K562 (cell line): Measurements from ENCODE around the gene ANKRD60. TPM values are rescaled to one million over a fixed set of nuclear protein-coding genes. Genes with fewer than 3 reads are reported as not detected.
A peak's percentile ranks its signal among the peaks of the same experiment; 100 is the strongest.

Experiments used
- ATAC-seq: fragments of 200-7000 bp; cut with Tn5 transposase; 3 replicates; pipeline ENCODE4 v1.9.1; 2020; ENCODE audit warnings: moderate library complexity
- BruUV-seq: library from RNA; stranded (reverse); fragments of 400-500 nt; replicated peaks from 2 replicates; lab custom pipeline; 2021; lab: Mats Ljungman, UMichigan
- CTCF ChIA-PET: fragments of 300-600 bp; formaldehyde crosslinking; extraction: SDS; loops from one replicate; lab custom pipeline; 2021; ENCODE audit warnings: low intra/inter-chr PET ratio; lab: Yijun Ruan, JAX
- POLR2A ChIA-PET: fragments of 300-600, 350-650 bp; sonication (Branson Sonifier 250); formaldehyde crosslinking; extraction: SDS; loops from one replicate; lab custom pipeline; 2021; ENCODE audit warnings: antibody characterized with exemption, inconsistent platforms; lab: Yijun Ruan, JAX
- DNase-seq, 4 experiments: peaks; one replicate each; pipeline versions ENCODE4 v3.0.0 to v3.0.0-alpha.2; 2011 to 2018; ENCODE audit warnings: low spot score in 3 of 4, mixed read lengths in 3 of 4; ENCODE audit errors: extremely low read depth in 1 of 4
- FAIRE-seq: peaks from 2 replicates; lab custom pipeline; 2011; peaks lifted over from hg19 to GRCh38; lab: Jason Lieb, UNC
- H2AFZ ChIP-seq: 2 replicates; pipeline ENCODE4 v1.6.0; 2011; ENCODE audit warnings: low read depth, low read length, control low read depth, inconsistent platforms
- H3K27ac ChIP-seq: fragments of 200-600 bp; 3 replicates; pipeline ENCODE4 v1.8.0; 2011; ENCODE audit warnings: low read depth, mild to moderate bottlenecking, control low read depth, inconsistent platforms, low read length, moderate library complexity, mixed read lengths; ENCODE audit errors: extremely low read depth
- H3K27me3 ChIP-seq, 2 experiments: fragments of 300-600 bp in 1 of 2; 2 replicates in 1 of 2; 3 replicates in 1 of 2; pipeline versions ENCODE4 v1.6.0 to v1.8.0; 2011; ENCODE audit warnings: inconsistent platforms in 2 of 2, low read length in 2 of 2, mild to moderate bottlenecking in 1 of 2, mixed read lengths in 1 of 2, moderate library complexity in 1 of 2; ENCODE audit not compliant: control insufficient read depth in 2 of 2, insufficient read depth in 2 of 2
- H3K36me3 ChIP-seq: fragments of 300-600 bp; 3 replicates; pipeline ENCODE4 v1.8.0; 2011; ENCODE audit warnings: mild to moderate bottlenecking, low read length, inconsistent platforms; ENCODE audit not compliant: control insufficient read depth, insufficient read depth
- H3K4me1 ChIP-seq, 2 experiments: fragments of 200-600 bp in 1 of 2; replicated peaks in 1 of 2; 2 replicates in 1 of 2; 3 replicates in 1 of 2; pipeline versions ENCODE4 v1.5.1 to v1.8.0; 2011; ENCODE audit warnings: inconsistent platforms in 2 of 2, low read length in 2 of 2, mild to moderate bottlenecking in 1 of 2, mixed read lengths in 1 of 2, moderate library complexity in 1 of 2; ENCODE audit not compliant: control insufficient read depth in 2 of 2, insufficient read depth in 2 of 2
- H3K4me2 ChIP-seq: 2 replicates; pipeline ENCODE4 v1.6.1; 2011; ENCODE audit warnings: low read length, control low read depth, inconsistent platforms, mixed read lengths; ENCODE audit not compliant: insufficient read depth
- H3K4me3 ChIP-seq: fragments of 200-600 bp; sonication (generic), shearing (Covaris generic); 2 replicates; pipeline ENCODE4 v1.5.1; 2016; ENCODE audit warnings: control low read depth, inconsistent platforms
- H3K79me2 ChIP-seq: fragments of 200-600 bp; 3 replicates; pipeline ENCODE4 v1.8.0; 2011; ENCODE audit warnings: low read length, inconsistent platforms; ENCODE audit not compliant: control insufficient read depth, insufficient read depth
- H3K9ac ChIP-seq, 2 experiments: 2 replicates each; pipeline versions ENCODE4 v1.6.0 to v1.6.1; 2011; ENCODE audit warnings: low read depth in 2 of 2, low read length in 2 of 2, control low read depth in 1 of 2, inconsistent platforms in 1 of 2, mild to moderate bottlenecking in 1 of 2, mixed read lengths in 1 of 2; ENCODE audit not compliant: insufficient read depth in 1 of 2
- H3K9me1 ChIP-seq: one replicate; pipeline ENCODE4 v1.6.0; 2011; ENCODE audit warnings: inconsistent platforms, mild to moderate bottlenecking, low read length, moderate library complexity; ENCODE audit not compliant: control insufficient read depth, insufficient read depth
- H3K9me3 ChIP-seq: replicated peaks from 2 replicates; pipeline ENCODE4 v1.5.1; 2011; ENCODE audit warnings: low read depth, low read length, inconsistent platforms; ENCODE audit not compliant: control insufficient read depth, insufficient read depth
- H4K20me1 ChIP-seq: replicated peaks from 2 replicates; pipeline ENCODE4 v1.6.1; 2011; ENCODE audit warnings: low read length, inconsistent platforms, mixed read lengths; ENCODE audit not compliant: control insufficient read depth, insufficient read depth
- STAG1 ChIP-seq: sonication (generic); formaldehyde crosslinking; IDR thresholded peaks from 2 replicates; pipeline ENCODE4 v1.5.0; 2020; ENCODE audit warnings: missing genetic modification reagents, borderline replicate concordance
- YY1 ChIP-seq, 3 experiments: IDR thresholded peaks; 2 replicates each; pipeline ENCODE4 v1.6.1; 2011; ENCODE audit warnings: low read length in 2 of 3, mild to moderate bottlenecking in 2 of 3, moderate library complexity in 2 of 3, borderline replicate concordance in 1 of 3, control low read depth in 1 of 3, low read depth in 1 of 3; ENCODE audit not compliant: insufficient read depth in 3 of 3, insufficient replicate concordance in 2 of 3, control insufficient read depth in 1 of 3, insufficient read length in 1 of 3; ENCODE audit errors: extremely low read depth in 1 of 3
- WGBS: fragments of 100-300 bp; shearing (Covaris generic); methylation state at CpG from one replicate; pipeline ENCODE4 v1.1.6; 2016; ENCODE audit warnings: low coverage, mixed read lengths; ENCODE audit not compliant: insufficient coverage; ENCODE audit errors: missing lambda C conversion rate; 5-methylcytosine and 5-hydroxymethylcytosine counted together
- in situ Hi-C: fragments of 300-500 bp; cut with MboI; formaldehyde crosslinking; loops from 4 replicates; pipeline ENCODE4 v1.15.0; 2018; ENCODE audit warnings: inconsistent platforms, mixed read lengths
- intact Hi-C: fragments of 100-400 bp; cut with micrococcal nuclease; formaldehyde crosslinking; loops from 2 replicates; pipeline ENCODE4 v1.14.2; 2022
- polyA plus RNA-seq, 8 experiments: library from polyadenylated mRNA; depleted of rRNA in 4 of 8; stranded (reverse) in 5 of 8; unstranded in 3 of 8; fragments of >200 nt; fragmentation: Nextera tagmentation in 2 of 8; fragmentation: Illumina TruSeq in 1 of 8; extraction: Ambion mirVana in 2 of 8; extraction: Trizol in 1 of 8; gene quantifications; 2 replicates each; pipeline versions ENCODE4 v1.2.1 to v1.2.3, GENCODE V29; 2011 to 2014; ENCODE audit warnings: inconsistent platforms in 1 of 8, missing spikeins in 1 of 8
- total RNA-seq, 7 experiments: library from RNA; depleted of rRNA in 6 of 7; stranded (reverse); fragments of >200 nt in 6 of 7; fragmentation: Illumina TruSeq in 2 of 7; extraction: Trizol in 2 of 7; gene quantifications; 2 replicates each; pipeline versions ENCODE4 v1.2.1 to v1.2.3, GENCODE V29; 2011 to 2021; ENCODE audit warnings: low replicate concordance in 1 of 7
- TF ChIP-seq, protein P1 (sequence below), 2 experiments: fragments of 450-650 bp; formaldehyde crosslinking in 1 of 2; IDR thresholded peaks; 2 replicates each; pipeline versions ENCODE4 v1.4.0 to v1.6.1; 2014 to 2020; ENCODE audit warnings: mild to moderate bottlenecking in 2 of 2, borderline replicate concordance in 1 of 2, low read depth in 1 of 2
- TF ChIP-seq, protein P2 (sequence below): fragments of 250-450 bp; sonication (Bioruptor Pico); IDR thresholded peaks from 2 replicates; pipeline ENCODE4 v1.5.0; 2022; ENCODE audit warnings: mild to moderate bottlenecking
- TF ChIP-seq, protein P3 (sequence below), 3 experiments: IDR thresholded peaks in 2 of 3; conservative IDR thresholded peaks in 1 of 3; 2 replicates each; pipeline ENCODE4 v1.5.1; 2011 to 2012; ENCODE audit warnings: low read length in 3 of 3, mild to moderate bottlenecking in 3 of 3, control low read depth in 2 of 3, improper control_type of control experiment in 1 of 3, inconsistent platforms in 1 of 3, low read depth in 1 of 3, mixed read lengths in 1 of 3, moderate library complexity in 1 of 3; ENCODE audit not compliant: insufficient read depth in 2 of 3
- TF ChIP-seq, protein P4 (sequence below): sonication (generic); formaldehyde crosslinking; IDR thresholded peaks from 2 replicates; pipeline ENCODE4 v1.8.0; 2022; ENCODE audit warnings: mild to moderate bottlenecking, missing genetic modification reagents

ANKRD60 gene
- total and polyA plus RNA-seq, 9 of the 15 experiments (the other 6 are each of a cell fraction or from before 2014, with no cell fraction given), result not detected

- WGBS, result 0% methylated on average over 5 of the region's 5 CpGs
- in situ Hi-C loops (no loop called here), intact Hi-C loops (no loop called here)
- Histone ChIP-seq H3K9me1 (no peaks in the 10 kb centered on the region), H3K4me2 (no peak overlapping the region), H4K20me1 (peaks cover 6% of the 10 kb centered on the region; the same call in 1 of the 2 replicates), H3K27ac (no peak overlapping the region), H3K4me3 (no peak overlapping the region), H3K27me3 (peaks cover 6 to 17% of the 10 kb centered on the region in 2 experiments; a peak in 4 of 5 replicates), H3K36me3 (no peaks in the 10 kb centered on the region), H3K9me3 (no peaks in the 10 kb centered on the region), H3K9ac (no peak overlapping the region), H3K4me1 (peaks cover 0 to 3% of the 10 kb centered on the region in 2 experiments; a peak in 1 of 5 replicates), H2AFZ (no peak overlapping the region), H3K79me2 (no peaks in the 10 kb centered on the region)
- ChIA-PET CTCF (interaction anchor here (3.8 kb wide), 1 partner anchor 18 kb away, joined by 34 read pairs; no protein-coding TSS in a partner anchor), POLR2A (interaction anchor here (0.5 kb wide), 2 partner anchors 11 to 64 kb away, joined by 3 to 4 read pairs; no protein-coding TSS in a partner anchor)
- peak; percentile 75 for FAIRE-seq
- BruUV-seq, result no TSS peak
- peak; percentile 78 for ATAC-seq
- peak; percentile 30 to 50 (median 48) for DNase-seq
- TF ChIP-seq, protein P1, sequence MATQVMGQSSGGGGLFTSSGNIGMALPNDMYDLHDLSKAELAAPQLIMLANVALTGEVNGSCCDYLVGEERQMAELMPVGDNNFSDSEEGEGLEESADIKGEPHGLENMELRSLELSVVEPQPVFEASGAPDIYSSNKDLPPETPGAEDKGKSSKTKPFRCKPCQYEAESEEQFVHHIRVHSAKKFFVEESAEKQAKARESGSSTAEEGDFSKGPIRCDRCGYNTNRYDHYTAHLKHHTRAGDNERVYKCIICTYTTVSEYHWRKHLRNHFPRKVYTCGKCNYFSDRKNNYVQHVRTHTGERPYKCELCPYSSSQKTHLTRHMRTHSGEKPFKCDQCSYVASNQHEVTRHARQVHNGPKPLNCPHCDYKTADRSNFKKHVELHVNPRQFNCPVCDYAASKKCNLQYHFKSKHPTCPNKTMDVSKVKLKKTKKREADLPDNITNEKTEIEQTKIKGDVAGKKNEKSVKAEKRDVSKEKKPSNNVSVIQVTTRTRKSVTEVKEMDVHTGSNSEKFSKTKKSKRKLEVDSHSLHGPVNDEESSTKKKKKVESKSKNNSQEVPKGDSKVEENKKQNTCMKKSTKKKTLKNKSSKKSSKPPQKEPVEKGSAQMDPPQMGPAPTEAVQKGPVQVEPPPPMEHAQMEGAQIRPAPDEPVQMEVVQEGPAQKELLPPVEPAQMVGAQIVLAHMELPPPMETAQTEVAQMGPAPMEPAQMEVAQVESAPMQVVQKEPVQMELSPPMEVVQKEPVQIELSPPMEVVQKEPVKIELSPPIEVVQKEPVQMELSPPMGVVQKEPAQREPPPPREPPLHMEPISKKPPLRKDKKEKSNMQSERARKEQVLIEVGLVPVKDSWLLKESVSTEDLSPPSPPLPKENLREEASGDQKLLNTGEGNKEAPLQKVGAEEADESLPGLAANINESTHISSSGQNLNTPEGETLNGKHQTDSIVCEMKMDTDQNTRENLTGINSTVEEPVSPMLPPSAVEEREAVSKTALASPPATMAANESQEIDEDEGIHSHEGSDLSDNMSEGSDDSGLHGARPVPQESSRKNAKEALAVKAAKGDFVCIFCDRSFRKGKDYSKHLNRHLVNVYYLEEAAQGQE (IDR thresholded peaks at IDR 0.05; ENCODE audit: borderline replicate concordance), result peak; percentile 10; the same call in 1 of the 2 replicates
- TF ChIP-seq, protein P1 (CRISPR knock-in tag; IDR thresholded peaks at IDR 0.05; ENCODE audit: low read depth), result no peak
- peak; percentile 39; the same call in 1 of the 2 replicates for TF ChIP-seq STAG1 (CRISPR knock-in tag)
- TF ChIP-seq, protein P2, sequence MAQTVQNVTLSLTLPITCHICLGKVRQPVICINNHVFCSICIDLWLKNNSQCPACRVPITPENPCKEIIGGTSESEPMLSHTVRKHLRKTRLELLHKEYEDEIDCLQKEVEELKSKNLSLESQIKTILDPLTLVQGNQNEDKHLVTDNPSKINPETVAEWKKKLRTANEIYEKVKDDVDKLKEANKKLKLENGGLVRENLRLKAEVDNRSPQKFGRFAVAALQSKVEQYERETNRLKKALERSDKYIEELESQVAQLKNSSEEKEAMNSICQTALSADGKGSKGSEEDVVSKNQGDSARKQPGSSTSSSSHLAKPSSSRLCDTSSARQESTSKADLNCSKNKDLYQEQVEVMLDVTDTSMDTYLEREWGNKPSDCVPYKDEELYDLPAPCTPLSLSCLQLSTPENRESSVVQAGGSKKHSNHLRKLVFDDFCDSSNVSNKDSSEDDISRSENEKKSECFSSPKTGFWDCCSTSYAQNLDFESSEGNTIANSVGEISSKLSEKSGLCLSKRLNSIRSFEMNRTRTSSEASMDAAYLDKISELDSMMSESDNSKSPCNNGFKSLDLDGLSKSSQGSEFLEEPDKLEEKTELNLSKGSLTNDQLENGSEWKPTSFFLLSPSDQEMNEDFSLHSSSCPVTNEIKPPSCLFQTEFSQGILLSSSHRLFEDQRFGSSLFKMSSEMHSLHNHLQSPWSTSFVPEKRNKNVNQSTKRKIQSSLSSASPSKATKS, result no peak
- TF ChIP-seq, protein P3, sequence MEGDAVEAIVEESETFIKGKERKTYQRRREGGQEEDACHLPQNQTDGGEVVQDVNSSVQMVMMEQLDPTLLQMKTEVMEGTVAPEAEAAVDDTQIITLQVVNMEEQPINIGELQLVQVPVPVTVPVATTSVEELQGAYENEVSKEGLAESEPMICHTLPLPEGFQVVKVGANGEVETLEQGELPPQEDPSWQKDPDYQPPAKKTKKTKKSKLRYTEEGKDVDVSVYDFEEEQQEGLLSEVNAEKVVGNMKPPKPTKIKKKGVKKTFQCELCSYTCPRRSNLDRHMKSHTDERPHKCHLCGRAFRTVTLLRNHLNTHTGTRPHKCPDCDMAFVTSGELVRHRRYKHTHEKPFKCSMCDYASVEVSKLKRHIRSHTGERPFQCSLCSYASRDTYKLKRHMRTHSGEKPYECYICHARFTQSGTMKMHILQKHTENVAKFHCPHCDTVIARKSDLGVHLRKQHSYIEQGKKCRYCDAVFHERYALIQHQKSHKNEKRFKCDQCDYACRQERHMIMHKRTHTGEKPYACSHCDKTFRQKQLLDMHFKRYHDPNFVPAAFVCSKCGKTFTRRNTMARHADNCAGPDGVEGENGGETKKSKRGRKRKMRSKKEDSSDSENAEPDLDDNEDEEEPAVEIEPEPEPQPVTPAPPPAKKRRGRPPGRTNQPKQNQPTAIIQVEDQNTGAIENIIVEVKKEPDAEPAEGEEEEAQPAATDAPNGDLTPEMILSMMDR (IDR thresholded peaks at IDR 0.05 in 2 of 3, conservative IDR thresholded peaks at IDR 0.05 in 1 of 3; ENCODE audit: insufficient read depth in 2 of 3, low read depth in 1 of 3, low read length in 3 of 3), result peak; percentile 68 to 84 (median 78)
- no peak for TF ChIP-seq YY1 (IDR thresholded peaks at IDR 0.05; ENCODE audit: borderline replicate concordance in 1 of 3, control insufficient read depth in 1 of 3, extremely low read depth in 1 of 3, insufficient read depth in 3 of 3, insufficient read length in 1 of 3, insufficient replicate concordance in 2 of 3, low read depth in 1 of 3, low read length in 2 of 3)
- TF ChIP-seq, protein P4, sequence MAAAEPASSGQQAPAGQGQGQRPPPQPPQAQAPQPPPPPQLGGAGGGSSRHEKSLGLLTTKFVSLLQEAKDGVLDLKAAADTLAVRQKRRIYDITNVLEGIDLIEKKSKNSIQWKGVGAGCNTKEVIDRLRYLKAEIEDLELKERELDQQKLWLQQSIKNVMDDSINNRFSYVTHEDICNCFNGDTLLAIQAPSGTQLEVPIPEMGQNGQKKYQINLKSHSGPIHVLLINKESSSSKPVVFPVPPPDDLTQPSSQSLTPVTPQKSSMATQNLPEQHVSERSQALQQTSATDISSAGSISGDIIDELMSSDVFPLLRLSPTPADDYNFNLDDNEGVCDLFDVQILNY (CRISPR knock-in tag), result no peak
These were observed 35.9 kb downstream of the ANKRD60 start for GRCh38 chr20:58192567-58192966.
